ENCODE measurements around the gene APC. TPM values are rescaled to one million over a fixed set of nuclear protein-coding genes. Genes with fewer than 3 reads are reported as not detected.

APC gene
- total and polyA plus RNA-seq, 4 donors = 4.8 to 36.2 (median 24.4) TPM

DNA sequence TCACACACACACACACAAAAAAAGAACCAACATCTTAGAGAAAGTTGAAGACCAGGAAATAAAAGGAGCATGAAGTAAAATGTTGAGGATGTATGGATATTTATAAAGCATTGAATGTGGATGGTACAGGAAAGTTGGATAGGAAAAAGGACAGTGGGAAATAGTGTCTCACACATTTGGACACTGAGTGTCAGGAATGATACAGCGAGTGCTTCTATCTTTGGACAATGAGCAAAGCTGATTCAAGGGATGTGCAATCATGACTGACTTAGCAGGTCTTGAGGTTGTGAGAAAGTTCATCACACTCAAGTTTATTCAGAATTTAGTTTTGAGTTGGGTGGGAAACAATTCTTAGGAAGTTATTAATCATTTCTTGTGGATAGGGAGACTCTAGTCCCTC is 73.3 kb downstream of the APC start:
- H3K27me3 ChIP-seq (ENCODE audit: control insufficient read depth in 4 of 4, insufficient read depth in 4 of 4, low read length in 3 of 4) = no peaks in the 10 kb centered on the region
- WGBS = 100% methylated on average over 1 of the region's 1 CpG
- H3K9me3 ChIP-seq (ENCODE audit: control insufficient read depth in 4 of 4, low read length in 3 of 4) = no peaks in the 10 kb centered on the region
- TF ChIP-seq EGR1 (IDR thresholded peaks at IDR 0.05; ENCODE audit: low read depth in 2 of 2) (no peak), MAX (IDR thresholded peaks at IDR 0.05) (no peak), HNF4G (IDR thresholded peaks at IDR 0.05) (no peak), ATF3 (IDR thresholded peaks at IDR 0.05) (no peak), TAF1 (conservative IDR thresholded peaks at IDR 0.05) (no peak), JUND (IDR thresholded peaks at IDR 0.05) (no peak), RAD21 (IDR thresholded peaks at IDR 0.05) (no peak), SP1 (IDR thresholded peaks at IDR 0.05) (no peak), NR2F2 (IDR thresholded peaks at IDR 0.05) (no peak), HNF4A (conservative IDR thresholded peaks at IDR 0.05) (no peak), YY1 (IDR thresholded peaks at IDR 0.05) (no peak), ZBTB33 (IDR thresholded peaks at IDR 0.05) (no peak), RXRA (IDR thresholded peaks at IDR 0.05) (no peak), FOXA2 (IDR thresholded peaks at IDR 0.05) (no peak)
- TF ChIP-seq, protein P1, sequence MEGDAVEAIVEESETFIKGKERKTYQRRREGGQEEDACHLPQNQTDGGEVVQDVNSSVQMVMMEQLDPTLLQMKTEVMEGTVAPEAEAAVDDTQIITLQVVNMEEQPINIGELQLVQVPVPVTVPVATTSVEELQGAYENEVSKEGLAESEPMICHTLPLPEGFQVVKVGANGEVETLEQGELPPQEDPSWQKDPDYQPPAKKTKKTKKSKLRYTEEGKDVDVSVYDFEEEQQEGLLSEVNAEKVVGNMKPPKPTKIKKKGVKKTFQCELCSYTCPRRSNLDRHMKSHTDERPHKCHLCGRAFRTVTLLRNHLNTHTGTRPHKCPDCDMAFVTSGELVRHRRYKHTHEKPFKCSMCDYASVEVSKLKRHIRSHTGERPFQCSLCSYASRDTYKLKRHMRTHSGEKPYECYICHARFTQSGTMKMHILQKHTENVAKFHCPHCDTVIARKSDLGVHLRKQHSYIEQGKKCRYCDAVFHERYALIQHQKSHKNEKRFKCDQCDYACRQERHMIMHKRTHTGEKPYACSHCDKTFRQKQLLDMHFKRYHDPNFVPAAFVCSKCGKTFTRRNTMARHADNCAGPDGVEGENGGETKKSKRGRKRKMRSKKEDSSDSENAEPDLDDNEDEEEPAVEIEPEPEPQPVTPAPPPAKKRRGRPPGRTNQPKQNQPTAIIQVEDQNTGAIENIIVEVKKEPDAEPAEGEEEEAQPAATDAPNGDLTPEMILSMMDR (IDR thresholded peaks at IDR 0.05; ENCODE audit: low read depth, low read length, missing input control) = no peak
- no peak overlapping the region for H3K27ac ChIP-seq (ENCODE audit: low read depth in 1 of 2, low read length in 2 of 2)
- H3K4me1 ChIP-seq (ENCODE audit: control insufficient read depth in 4 of 4, insufficient read depth in 4 of 4, low read length in 3 of 4) = no peaks in the 10 kb centered on the region
- no peak overlapping the region for H3K9ac ChIP-seq (ENCODE audit: low read depth in 1 of 2, low read length in 2 of 2)
- no peak overlapping the region for H3K4me3 ChIP-seq (ENCODE audit: low read depth in 1 of 3, low read length in 3 of 3)
- H3K36me3 ChIP-seq (ENCODE audit: control insufficient read depth in 4 of 4, insufficient read depth in 3 of 4, low read depth in 1 of 4, low read length in 3 of 4) = peaks cover 4 to 23% (median 9%) of the 10 kb centered on the region in 4 donors
- DNase-seq (ENCODE audit: low spot score) = no peak

DNA sequence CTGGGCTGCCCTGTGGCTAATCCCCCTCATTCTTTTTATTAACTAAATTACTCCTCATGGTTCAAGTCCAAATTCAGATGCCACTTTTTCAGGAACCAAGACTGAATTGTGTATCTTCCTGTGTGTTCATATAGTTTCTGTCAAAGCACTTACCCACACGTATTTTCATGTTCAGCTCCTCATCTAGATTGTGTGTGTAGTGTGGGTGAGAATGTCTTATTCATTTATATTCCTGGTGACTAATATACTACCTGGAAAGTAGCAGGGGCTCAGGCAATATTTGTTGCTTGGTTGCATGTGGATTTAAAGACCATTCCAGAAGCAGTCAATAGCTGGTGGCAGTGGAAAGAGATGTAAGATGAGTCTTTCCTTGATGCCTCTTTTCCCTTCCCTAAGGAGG is 74.9 kb downstream of the APC start:
- WGBS = 92% methylated on average over 1 of the region's 1 CpG
- no peak for DNase-seq (ENCODE audit: low spot score)
- Histone ChIP-seq H3K27ac (ENCODE audit: low read depth in 1 of 2, low read length in 2 of 2) (no peak overlapping the region), H3K36me3 (ENCODE audit: control insufficient read depth in 4 of 4, insufficient read depth in 3 of 4, low read depth in 1 of 4, low read length in 3 of 4) (peaks cover 4 to 23% (median 10%) of the 10 kb centered on the region in 4 donors), H3K27me3 (ENCODE audit: control insufficient read depth in 4 of 4, insufficient read depth in 4 of 4, low read length in 3 of 4) (no peaks in the 10 kb centered on the region), H3K9ac (ENCODE audit: low read depth in 1 of 2, low read length in 2 of 2) (no peak overlapping the region), H3K4me1 (ENCODE audit: control insufficient read depth in 4 of 4, insufficient read depth in 4 of 4, low read length in 3 of 4) (no peaks in the 10 kb centered on the region), H3K4me3 (ENCODE audit: low read depth in 1 of 3, low read length in 3 of 3) (no peak overlapping the region), H3K9me3 (ENCODE audit: control insufficient read depth in 4 of 4, low read length in 3 of 4) (no peaks in the 10 kb centered on the region)
- no peak for TF ChIP-seq ATF3 (IDR thresholded peaks at IDR 0.05)
- TF ChIP-seq, protein P1 (IDR thresholded peaks at IDR 0.05; ENCODE audit: low read depth, low read length, missing input control) = no peak
- no peak for TF ChIP-seq HNF4A (conservative IDR thresholded peaks at IDR 0.05)
- TF ChIP-seq RXRA (IDR thresholded peaks at IDR 0.05) = no peak
- TF ChIP-seq MAX (IDR thresholded peaks at IDR 0.05) = no peak
- TF ChIP-seq GABPA (IDR thresholded peaks at IDR 0.05 in 1 of 2, conservative IDR thresholded peaks at IDR 0.05 in 1 of 2) = no peak
- no peak for TF ChIP-seq EGR1 (IDR thresholded peaks at IDR 0.05; ENCODE audit: low read depth in 2 of 2)
- no peak for TF ChIP-seq FOXA1 (IDR thresholded peaks at IDR 0.05)
- TF ChIP-seq NR2F2 (IDR thresholded peaks at IDR 0.05) = no peak
- TF ChIP-seq FOXA2 (IDR thresholded peaks at IDR 0.05) = no peak
- TF ChIP-seq SP1 (IDR thresholded peaks at IDR 0.05) = no peak
- TF ChIP-seq ZBTB33 (IDR thresholded peaks at IDR 0.05) = no peak
- TF ChIP-seq TAF1 (conservative IDR thresholded peaks at IDR 0.05) = no peak
- no peak for TF ChIP-seq REST (IDR thresholded peaks at IDR 0.05)
- no peak for TF ChIP-seq YY1 (IDR thresholded peaks at IDR 0.05)
- no peak for TF ChIP-seq JUND (IDR thresholded peaks at IDR 0.05)
- TF ChIP-seq RAD21 (IDR thresholded peaks at IDR 0.05) = no peak
- no peak for TF ChIP-seq HNF4G (IDR thresholded peaks at IDR 0.05)

All from liver (tissue), 9 donors.